ENCODE data around the gene TFF1. TPM values are rescaled to one million over a fixed set of nuclear protein-coding genes. Genes with fewer than 3 reads are reported as not detected.
A peak's percentile ranks its signal among the peaks of the same experiment; 100 is the strongest.

The TFF1 gene
- total RNA-seq, 4 donors from 2014 or later: not detected

GRCh38 chr21:42387164-42387563 lies 20.8 kb upstream of the TFF1 start:
- ATAC-seq (ENCODE audit: low FRiP score): no peak

GRCh38 chr21:42386034-42386591 lies 19.8 kb upstream of the TFF1 start:
- no peak for DNase-seq (ENCODE audit: low spot score)
- TF ChIP-seq CTCF (IDR thresholded peaks at IDR 0.05): no peak
- no peak for ATAC-seq (ENCODE audit: low FRiP score)

More at GRCh38 chr21:42387164-42387563, 20.8 kb upstream of the TFF1 start:
- no peak for DNase-seq (ENCODE audit: low spot score)
- TF ChIP-seq CTCF (IDR thresholded peaks at IDR 0.05): no peak

GRCh38 chr21:42385619-42386018 lies 19.3 kb upstream of the TFF1 start:
- ATAC-seq (ENCODE audit: low FRiP score) (no peak), DNase-seq (ENCODE audit: low spot score) (no peak)
- TF ChIP-seq CTCF (IDR thresholded peaks at IDR 0.05): no peak

GRCh38 chr21:42384989-42385388 lies 18.7 kb upstream of the TFF1 start:
- no peak for ATAC-seq (ENCODE audit: low FRiP score)
- no peak for DNase-seq (ENCODE audit: low spot score)
- TF ChIP-seq CTCF (IDR thresholded peaks at IDR 0.05): no peak

GRCh38 chr21:42384156-42384945 lies 18.0 kb upstream of the TFF1 start:
- no peak for TF ChIP-seq CTCF (IDR thresholded peaks at IDR 0.05)
- DNase-seq (ENCODE audit: low spot score): no peak
- ATAC-seq (ENCODE audit: low FRiP score): no peak

- ATAC-seq (ENCODE audit: low FRiP score) (peak; percentile 15), DNase-seq (ENCODE audit: low spot score) (no peak)
- TF ChIP-seq CTCF (IDR thresholded peaks at IDR 0.05): no peak
Measured at GRCh38 chr21:42383331-42383730, 17.0 kb upstream of the TFF1 start.

- no peak for DNase-seq (ENCODE audit: low spot score)
- no peak for ATAC-seq (ENCODE audit: low FRiP score)
- TF ChIP-seq CTCF (IDR thresholded peaks at IDR 0.05): no peak
Measured at GRCh38 chr21:42382915-42383314, 16.6 kb upstream of the TFF1 start.
